ENCODE measurements around the gene MRPL46. TPM values are rescaled to one million over a fixed set of nuclear protein-coding genes. Genes with fewer than 3 reads are reported as not detected.
"Not testable (repeated sequence)": the region's sequence is repeated elsewhere in the genome, so short reads cannot be mapped to it uniquely, and the experiment has no call there.

MRPL46 gene
- polyA plus RNA-seq, 1 donor from 2014 or later: 41.0 TPM

DNA sequence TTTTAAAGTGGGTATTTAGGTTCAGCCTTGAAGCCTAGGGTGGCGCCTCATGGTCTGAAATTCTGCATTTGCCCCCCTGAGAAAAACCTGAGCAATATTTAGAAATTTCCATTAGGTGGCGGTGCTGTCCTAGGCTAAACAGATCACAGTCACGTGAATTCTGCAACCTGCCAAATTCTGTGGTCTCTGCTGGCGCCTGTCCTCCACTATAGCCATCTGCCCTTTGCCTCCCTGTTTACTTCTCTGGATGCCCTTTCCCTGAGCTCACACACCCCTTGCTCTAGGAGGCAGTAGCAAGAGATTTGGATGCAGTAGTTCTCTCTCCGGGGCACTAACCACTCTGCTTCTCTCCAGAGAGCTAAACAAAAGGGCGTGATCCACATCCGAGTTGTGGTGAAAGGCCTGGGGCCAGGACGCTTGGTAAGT, 9.5 kb upstream of the MRPL46 start:
- no peaks in the 10 kb centered on the region for H3K9me3 ChIP-seq (ENCODE audit: low read length)
- no peaks in the 10 kb centered on the region for H4K20me1 ChIP-seq (ENCODE audit: insufficient read depth)
- H3F3A ChIP-seq (ENCODE audit: insufficient read depth, low read length, poor library complexity, severe bottlenecking): no peaks in the 10 kb centered on the region
- TF ChIP-seq, protein P1, sequence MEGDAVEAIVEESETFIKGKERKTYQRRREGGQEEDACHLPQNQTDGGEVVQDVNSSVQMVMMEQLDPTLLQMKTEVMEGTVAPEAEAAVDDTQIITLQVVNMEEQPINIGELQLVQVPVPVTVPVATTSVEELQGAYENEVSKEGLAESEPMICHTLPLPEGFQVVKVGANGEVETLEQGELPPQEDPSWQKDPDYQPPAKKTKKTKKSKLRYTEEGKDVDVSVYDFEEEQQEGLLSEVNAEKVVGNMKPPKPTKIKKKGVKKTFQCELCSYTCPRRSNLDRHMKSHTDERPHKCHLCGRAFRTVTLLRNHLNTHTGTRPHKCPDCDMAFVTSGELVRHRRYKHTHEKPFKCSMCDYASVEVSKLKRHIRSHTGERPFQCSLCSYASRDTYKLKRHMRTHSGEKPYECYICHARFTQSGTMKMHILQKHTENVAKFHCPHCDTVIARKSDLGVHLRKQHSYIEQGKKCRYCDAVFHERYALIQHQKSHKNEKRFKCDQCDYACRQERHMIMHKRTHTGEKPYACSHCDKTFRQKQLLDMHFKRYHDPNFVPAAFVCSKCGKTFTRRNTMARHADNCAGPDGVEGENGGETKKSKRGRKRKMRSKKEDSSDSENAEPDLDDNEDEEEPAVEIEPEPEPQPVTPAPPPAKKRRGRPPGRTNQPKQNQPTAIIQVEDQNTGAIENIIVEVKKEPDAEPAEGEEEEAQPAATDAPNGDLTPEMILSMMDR (IDR thresholded peaks at IDR 0.05; ENCODE audit: poor library complexity, severe bottlenecking): peak; percentile 85
- TF ChIP-seq POLR2AphosphoS5 (IDR thresholded peaks at IDR 0.05): no peak
- peak; percentile 89 for TF ChIP-seq RAD21 (conservative IDR thresholded peaks at IDR 0.05)
- TF ChIP-seq, protein P2, sequence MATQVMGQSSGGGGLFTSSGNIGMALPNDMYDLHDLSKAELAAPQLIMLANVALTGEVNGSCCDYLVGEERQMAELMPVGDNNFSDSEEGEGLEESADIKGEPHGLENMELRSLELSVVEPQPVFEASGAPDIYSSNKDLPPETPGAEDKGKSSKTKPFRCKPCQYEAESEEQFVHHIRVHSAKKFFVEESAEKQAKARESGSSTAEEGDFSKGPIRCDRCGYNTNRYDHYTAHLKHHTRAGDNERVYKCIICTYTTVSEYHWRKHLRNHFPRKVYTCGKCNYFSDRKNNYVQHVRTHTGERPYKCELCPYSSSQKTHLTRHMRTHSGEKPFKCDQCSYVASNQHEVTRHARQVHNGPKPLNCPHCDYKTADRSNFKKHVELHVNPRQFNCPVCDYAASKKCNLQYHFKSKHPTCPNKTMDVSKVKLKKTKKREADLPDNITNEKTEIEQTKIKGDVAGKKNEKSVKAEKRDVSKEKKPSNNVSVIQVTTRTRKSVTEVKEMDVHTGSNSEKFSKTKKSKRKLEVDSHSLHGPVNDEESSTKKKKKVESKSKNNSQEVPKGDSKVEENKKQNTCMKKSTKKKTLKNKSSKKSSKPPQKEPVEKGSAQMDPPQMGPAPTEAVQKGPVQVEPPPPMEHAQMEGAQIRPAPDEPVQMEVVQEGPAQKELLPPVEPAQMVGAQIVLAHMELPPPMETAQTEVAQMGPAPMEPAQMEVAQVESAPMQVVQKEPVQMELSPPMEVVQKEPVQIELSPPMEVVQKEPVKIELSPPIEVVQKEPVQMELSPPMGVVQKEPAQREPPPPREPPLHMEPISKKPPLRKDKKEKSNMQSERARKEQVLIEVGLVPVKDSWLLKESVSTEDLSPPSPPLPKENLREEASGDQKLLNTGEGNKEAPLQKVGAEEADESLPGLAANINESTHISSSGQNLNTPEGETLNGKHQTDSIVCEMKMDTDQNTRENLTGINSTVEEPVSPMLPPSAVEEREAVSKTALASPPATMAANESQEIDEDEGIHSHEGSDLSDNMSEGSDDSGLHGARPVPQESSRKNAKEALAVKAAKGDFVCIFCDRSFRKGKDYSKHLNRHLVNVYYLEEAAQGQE (IDR thresholded peaks at IDR 0.05; ENCODE audit: borderline replicate concordance): no peak
- TF ChIP-seq EZH2 (IDR thresholded peaks at IDR 0.05; ENCODE audit: borderline replicate concordance, insufficient read depth, low read length, poor library complexity, severe bottlenecking): no peak
- TF ChIP-seq SMC3 (conservative IDR thresholded peaks at IDR 0.05; ENCODE audit: poor library complexity): peak; percentile 88
- H3K79me2 ChIP-seq (replicated peaks; ENCODE audit: insufficient read depth, low read length): no peaks in the 10 kb centered on the region
- no peak overlapping the region for H2AFZ ChIP-seq (ENCODE audit: low read depth, low read length)
- H3K36me3 ChIP-seq (ENCODE audit: insufficient read depth, low read length): no peaks in the 10 kb centered on the region
- no peak overlapping the region for H3K4me2 ChIP-seq (ENCODE audit: low read length)
- H3K27ac ChIP-seq (ENCODE audit: low read length): no peak overlapping the region
- no peaks in the 10 kb centered on the region for H3K27me3 ChIP-seq (ENCODE audit: insufficient read depth, low read depth, low read length)
- H3K4me3 ChIP-seq (ENCODE audit: low read length): no peak overlapping the region
- H3K9me2 ChIP-seq (ENCODE audit: insufficient read depth, low read length): no peaks in the 10 kb centered on the region
- no peak overlapping the region for H3K9ac ChIP-seq (ENCODE audit: low read length)

DNA sequence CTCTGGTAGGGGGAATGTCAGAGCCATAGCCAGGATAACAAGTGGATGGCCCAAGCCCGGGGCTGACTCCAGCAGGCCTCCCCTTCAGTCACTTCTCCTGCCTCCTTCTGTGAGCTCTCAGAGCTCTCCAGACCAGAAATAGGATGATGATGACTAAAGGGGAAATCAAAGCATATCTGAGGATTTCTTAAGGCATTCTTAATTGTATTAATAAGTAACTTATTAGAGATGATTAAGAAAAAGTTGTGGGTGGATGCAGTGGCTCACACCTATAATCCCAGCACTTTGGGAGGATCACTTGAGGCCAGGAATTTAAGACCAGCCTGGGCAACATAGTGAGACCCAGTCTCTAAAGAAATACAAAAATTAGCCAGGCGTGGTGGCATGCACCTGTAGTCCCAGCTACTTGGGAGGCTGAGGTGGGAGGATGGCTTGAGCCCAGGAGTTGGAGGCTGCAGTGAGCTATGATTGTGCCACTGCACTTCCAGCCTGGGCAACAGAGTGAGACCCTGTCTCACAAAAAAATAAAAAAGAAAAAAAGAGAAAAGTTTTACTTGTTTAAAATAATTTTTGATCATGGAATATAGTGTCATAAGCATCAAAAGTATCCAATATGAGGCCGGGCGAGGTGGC, 6.6 kb upstream of the MRPL46 start:
- H3K79me2 ChIP-seq (replicated peaks; ENCODE audit: insufficient read depth, low read length); H3K9me3 ChIP-seq (ENCODE audit: low read length); H3K36me3 ChIP-seq (ENCODE audit: insufficient read depth, low read length); H3K9me2 ChIP-seq (ENCODE audit: insufficient read depth, low read length); H2AFZ ChIP-seq (ENCODE audit: low read depth, low read length); H3F3A ChIP-seq (ENCODE audit: insufficient read depth, low read length, poor library complexity, severe bottlenecking); H3K27ac ChIP-seq (ENCODE audit: low read length); H3K4me2 ChIP-seq (ENCODE audit: low read length); H3K9ac ChIP-seq (ENCODE audit: low read length); H3K27me3 ChIP-seq (ENCODE audit: insufficient read depth, low read depth, low read length); H4K20me1 ChIP-seq (ENCODE audit: insufficient read depth); H3K4me3 ChIP-seq (ENCODE audit: low read length): not testable (repeated sequence)

DNA sequence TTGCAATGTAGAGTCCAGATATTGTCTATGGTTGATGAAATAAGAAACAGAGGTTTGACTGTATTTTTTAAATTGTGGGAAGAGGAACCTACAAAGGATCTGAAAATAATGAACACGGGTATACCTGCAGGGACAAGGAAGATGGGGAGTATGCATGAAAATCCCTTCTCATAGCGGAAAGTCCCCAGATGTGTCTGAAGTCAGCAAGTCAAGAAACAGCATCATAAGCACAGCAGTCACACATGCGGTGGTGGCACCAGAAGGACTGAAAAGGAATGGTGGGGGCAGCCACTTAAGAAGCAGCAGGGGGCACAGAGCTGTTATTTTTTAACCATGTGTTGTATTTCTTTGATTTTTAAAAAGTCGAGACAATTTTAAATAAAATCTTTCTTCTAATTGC, 5.0 kb upstream of the MRPL46 start:
- no peak overlapping the region for H3K4me2 ChIP-seq (ENCODE audit: low read length)
- peaks cover 8% of the 10 kb centered on the region for H3K79me2 ChIP-seq (replicated peaks; ENCODE audit: insufficient read depth, low read length)
- H3K36me3 ChIP-seq (ENCODE audit: insufficient read depth, low read length): no peaks in the 10 kb centered on the region
- no peak overlapping the region for H3K27ac ChIP-seq (ENCODE audit: low read length)
- H3K27me3 ChIP-seq (ENCODE audit: insufficient read depth, low read depth, low read length): no peaks in the 10 kb centered on the region
- no peak overlapping the region for H3K4me3 ChIP-seq (ENCODE audit: low read length)
- H3K9me2 ChIP-seq (ENCODE audit: insufficient read depth, low read length): no peaks in the 10 kb centered on the region
- no peaks in the 10 kb centered on the region for H4K20me1 ChIP-seq (ENCODE audit: insufficient read depth)
- TF ChIP-seq SMC3 (conservative IDR thresholded peaks at IDR 0.05; ENCODE audit: poor library complexity): no peak
- TF ChIP-seq MXI1 (conservative IDR thresholded peaks at IDR 0.05; ENCODE audit: poor library complexity, severe bottlenecking): no peak
- no peak for TF ChIP-seq POLR2AphosphoS5 (IDR thresholded peaks at IDR 0.05)
- TF ChIP-seq, protein P2 (IDR thresholded peaks at IDR 0.05; ENCODE audit: borderline replicate concordance): no peak
- TF ChIP-seq, protein P1 (IDR thresholded peaks at IDR 0.05; ENCODE audit: poor library complexity, severe bottlenecking): no peak
- TF ChIP-seq RAD21 (conservative IDR thresholded peaks at IDR 0.05): no peak
- TF ChIP-seq EZH2 (IDR thresholded peaks at IDR 0.05; ENCODE audit: borderline replicate concordance, insufficient read depth, low read length, poor library complexity, severe bottlenecking): no peak
- TF ChIP-seq EP300 (conservative IDR thresholded peaks at IDR 0.05; ENCODE audit: poor library complexity, severe bottlenecking): no peak
- TF ChIP-seq TAF1 (IDR thresholded peaks at IDR 0.05; ENCODE audit: low read depth): no peak
- no peak overlapping the region for H2AFZ ChIP-seq (ENCODE audit: low read depth, low read length)
- no peaks in the 10 kb centered on the region for H3K9me3 ChIP-seq (ENCODE audit: low read length)
- H3K9ac ChIP-seq (ENCODE audit: low read length): no peak overlapping the region
- no peaks in the 10 kb centered on the region for H3F3A ChIP-seq (ENCODE audit: insufficient read depth, low read length, poor library complexity, severe bottlenecking)
